Measurements from ENCODE around the gene SHCBP1.

SHCBP1 gene

GRCh38 chr16:46618516-46618915, 2.7 kb downstream of the SHCBP1 start:
- no peak for DNase-seq (ENCODE audit: low read depth)

GRCh38 chr16:46614006-46614405, 7.2 kb downstream of the SHCBP1 start:
- no peak for DNase-seq (ENCODE audit: low read depth)

- no peak for DNase-seq (ENCODE audit: low read depth)
Measured at GRCh38 chr16:46613352-46613751, 7.8 kb downstream of the SHCBP1 start.

GRCh38 chr16:46612121-46612520, 9.1 kb downstream of the SHCBP1 start:
- DNase-seq (ENCODE audit: low read depth), result no peak

GRCh38 chr16:46607529-46607928, 13.7 kb downstream of the SHCBP1 start:
- no peak for DNase-seq (ENCODE audit: low read depth)

GRCh38 chr16:46606231-46606630, 14.9 kb downstream of the SHCBP1 start:
- no peak for DNase-seq (ENCODE audit: low read depth)

GRCh38 chr16:46591257-46591656, 29.9 kb downstream of the SHCBP1 start:
- DNase-seq (ENCODE audit: low read depth), result no peak

- DNase-seq (ENCODE audit: low read depth), result no peak
Measured at GRCh38 chr16:46586011-46586577, 35.1 kb downstream of the SHCBP1 start.

- DNase-seq (ENCODE audit: low read depth), result no peak
Measured at GRCh38 chr16:46583036-46583435, 38.1 kb downstream of the SHCBP1 start.

- no peak for DNase-seq (ENCODE audit: low read depth)
Measured at GRCh38 chr16:46582313-46582712, 38.9 kb downstream of the SHCBP1 start.

GRCh38 chr16:46577988-46578579, 43.1 kb downstream of the SHCBP1 start:
- DNase-seq (ENCODE audit: low read depth), result no peak

- DNase-seq (ENCODE audit: low read depth), result no peak
Measured at GRCh38 chr16:46573834-46574159, 47.4 kb downstream of the SHCBP1 start.

GRCh38 chr16:46573008-46573833, 48.0 kb downstream of the SHCBP1 start:
- DNase-seq (ENCODE audit: low read depth), result no peak

GRCh38 chr16:46569231-46569735, 51.9 kb downstream of the SHCBP1 start:
- no peak for DNase-seq (ENCODE audit: low read depth)

- no peak for DNase-seq (ENCODE audit: low read depth)
Measured at GRCh38 chr16:46568472-46569230, 52.5 kb downstream of the SHCBP1 start.

- DNase-seq (ENCODE audit: low read depth), result no peak
Measured at GRCh38 chr16:46562979-46563378, 58.2 kb downstream of the SHCBP1 start.

- DNase-seq (ENCODE audit: low read depth), result no peak
Measured at GRCh38 chr16:46558018-46558417, 63.2 kb downstream of the SHCBP1 start.

- DNase-seq (ENCODE audit: low read depth), result no peak
Measured at GRCh38 chr16:46555951-46556350, 65.2 kb downstream of the SHCBP1 start.

- DNase-seq (ENCODE audit: low read depth), result peak; percentile 23
Measured at GRCh38 chr16:46554435-46554834, 66.7 kb downstream of the SHCBP1 start.

- DNase-seq (ENCODE audit: low read depth), result no peak
Measured at GRCh38 chr16:46549477-46549876, 71.7 kb downstream of the SHCBP1 start.

Data from activated T-helper 9 cell treated with anti-CD3 and anti-CD28 coated beads, Interleukin-2, amount 50 U/mL, for 16 hours (primary cell).